Endothelial cell of umbilical vein (primary cell): ENCODE measurements around the gene ZBTB7A. TPM values are rescaled to one million over a fixed set of nuclear protein-coding genes. Genes with fewer than 3 reads are reported as not detected.

ENCODE experiments used
- BruUV-seq: library from RNA; stranded (reverse); fragments of 400-500 nt; replicated peaks from 2 replicates; lab custom pipeline; 2021; lab: Mats Ljungman, UMichigan
- CTCF ChIA-PET: fragments of 300-600, 350-600 bp; sonication (Branson Sonifier 250); formaldehyde crosslinking; loops from one replicate; lab custom pipeline; 2021; ENCODE audit warnings: antibody characterized with exemption, inconsistent platforms; lab: Charles Lee
- POLR2A ChIA-PET: fragments of 300-600, 350-600 bp; sonication (Branson Sonifier 250); formaldehyde crosslinking; loops from one replicate; lab custom pipeline; 2021; ENCODE audit warnings: antibody characterized with exemption, inconsistent platforms; lab: Charles Lee
- DNase-seq: peaks from one replicate; pipeline ENCODE4 v3.0.0-alpha.2; 2011; ENCODE audit warnings: low read depth, low spot score
- FAIRE-seq: peaks from 2 replicates; lab custom pipeline; 2011; peaks lifted over from hg19 to GRCh38; lab: Jason Lieb, UNC
- H2AFZ ChIP-seq: 2 replicates; pipeline ENCODE4 v1.6.0; 2012; ENCODE audit warnings: low read depth, low read length, control low read depth, inconsistent platforms
- H3K27ac ChIP-seq: 2 replicates; pipeline ENCODE4 v1.5.1; 2011; ENCODE audit warnings: low read depth, mild to moderate bottlenecking, control low read depth, low read length, moderate library complexity; ENCODE audit not compliant: insufficient read depth
- H3K27me3 ChIP-seq, 2 experiments: 2 replicates each; pipeline versions ENCODE4 v1.6.0 to v1.6.1; 2011; ENCODE audit warnings: low read length in 2 of 2, mixed read lengths in 1 of 2; ENCODE audit not compliant: control insufficient read depth in 2 of 2, insufficient read depth in 2 of 2
- H3K36me3 ChIP-seq, 2 experiments: 2 replicates in 1 of 2; 3 replicates in 1 of 2; pipeline ENCODE4 v1.5.1; 2011; ENCODE audit warnings: low read length in 2 of 2, mild to moderate bottlenecking in 1 of 2, moderate library complexity in 1 of 2; ENCODE audit not compliant: control insufficient read depth in 2 of 2, insufficient read depth in 2 of 2; ENCODE audit errors: extremely low read depth in 1 of 2
- H3K4me1 ChIP-seq: 3 replicates; pipeline ENCODE4 v1.5.1; 2011; ENCODE audit warnings: mild to moderate bottlenecking, low read length; ENCODE audit not compliant: control insufficient read depth, insufficient read depth; ENCODE audit errors: extremely low read depth
- H3K4me2 ChIP-seq: 2 replicates; pipeline ENCODE4 v1.6.1; 2011; ENCODE audit warnings: low read length, control low read depth, mixed read lengths; ENCODE audit not compliant: insufficient read depth
- H3K4me3 ChIP-seq, 3 experiments: fragments of 200-600 bp in 1 of 3; sonication (generic), shearing (Covaris generic) in 1 of 3; replicated peaks in 1 of 3; 2 replicates each; pipeline ENCODE4 v1.5.1; 2011 to 2016; ENCODE audit warnings: control low read depth in 3 of 3, low read length in 3 of 3, mild to moderate bottlenecking in 2 of 3, inconsistent platforms in 1 of 3, low read depth in 1 of 3, moderate library complexity in 1 of 3; ENCODE audit not compliant: insufficient read depth in 1 of 3
- H3K79me2 ChIP-seq: 2 replicates; pipeline ENCODE4 v1.6.0; 2012; ENCODE audit warnings: low read length, inconsistent platforms; ENCODE audit not compliant: control insufficient read depth, insufficient read depth
- H3K9ac ChIP-seq: replicated peaks from 2 replicates; pipeline ENCODE3; 2011; ENCODE audit warnings: low read length, control low read depth; ENCODE audit not compliant: insufficient read depth; ENCODE audit errors: extremely low read depth
- H3K9me1 ChIP-seq: replicated peaks from 3 replicates; pipeline ENCODE4 v1.6.0; 2011; ENCODE audit warnings: mild to moderate bottlenecking, low read length; ENCODE audit not compliant: control insufficient read depth, insufficient read depth; ENCODE audit errors: extremely low read depth
- H3K9me3 ChIP-seq: replicated peaks from 2 replicates; pipeline ENCODE4 v1.5.1; 2012; ENCODE audit warnings: low read length, inconsistent platforms; ENCODE audit not compliant: control insufficient read depth, insufficient read depth
- H4K20me1 ChIP-seq: replicated peaks from 2 replicates; pipeline ENCODE3; 2011; ENCODE audit warnings: mild to moderate bottlenecking, low read length; ENCODE audit not compliant: control insufficient read depth, insufficient read depth; ENCODE audit errors: extremely low read depth
- EZH2 ChIP-seq: IDR thresholded peaks from 2 replicates; pipeline ENCODE4 v1.6.1; 2012; ENCODE audit warnings: borderline replicate concordance, low read depth, mild to moderate bottlenecking, moderate library complexity, low read length, inconsistent platforms; ENCODE audit not compliant: severe bottlenecking
- FOS ChIP-seq: IDR thresholded peaks from 2 replicates; pipeline ENCODE4 v1.6.1; 2011; ENCODE audit warnings: mild to moderate bottlenecking, low read length, moderate library complexity, borderline replicate concordance; ENCODE audit not compliant: insufficient read depth
- GATA2 ChIP-seq: IDR thresholded peaks from 2 replicates; pipeline ENCODE4 v1.7.0; 2011; ENCODE audit warnings: low read depth, mild to moderate bottlenecking, moderate library complexity, mixed read lengths, low read length; ENCODE audit not compliant: insufficient read length, insufficient read depth
- JUN ChIP-seq: IDR thresholded peaks from 2 replicates; pipeline ENCODE4 v1.6.1; 2011; ENCODE audit warnings: borderline replicate concordance, low read depth; ENCODE audit not compliant: insufficient read length, insufficient read depth
- MYC ChIP-seq: IDR thresholded peaks from one replicate; pipeline ENCODE4 v1.6.1; 2011; ENCODE audit warnings: mild to moderate bottlenecking, low read depth, low read length
- POLR2A ChIP-seq: IDR thresholded peaks from 2 replicates; pipeline ENCODE4 v1.6.1; 2012; ENCODE audit warnings: low read depth, mild to moderate bottlenecking, control low read depth, low read length
- POLR2AphosphoS5 ChIP-seq: IDR thresholded peaks from 2 replicates; pipeline ENCODE4 v1.6.1; 2012; ENCODE audit warnings: low read depth, mild to moderate bottlenecking, control low read depth, low read length, moderate library complexity; ENCODE audit not compliant: insufficient read depth
- dilution Hi-C: fragments of 300-500 bp; cut with MboI; formaldehyde crosslinking; loops from one replicate; pipeline ENCODE4 v1.15.0; 2019; ENCODE audit warnings: low sequenced_read_pairs; ENCODE audit not compliant: extremely low pct_ligation_motif_present
- intact Hi-C: fragments of 100-400 bp; cut with micrococcal nuclease; formaldehyde crosslinking; loops from one replicate; pipeline ENCODE4 v1.10.0; 2022
- polyA plus RNA-seq, 4 experiments: library from polyadenylated mRNA; depleted of rRNA in 3 of 4; stranded (reverse) in 3 of 4; unstranded in 1 of 4; fragments of >200 nt; gene quantifications; 2 replicates each; pipeline versions ENCODE4 v1.2.1 to v1.2.3, GENCODE V29; 2011 to 2012; ENCODE audit warnings: missing spikeins in 1 of 4
- total RNA-seq: library from RNA; stranded (reverse); gene quantifications from 2 replicates; pipeline ENCODE4 v1.2.3, GENCODE V29; 2021
- TF ChIP-seq, protein P1 (sequence below): IDR thresholded peaks from 2 replicates; pipeline ENCODE4 v1.6.1; 2011; ENCODE audit not compliant: insufficient read depth, insufficient read length
- TF ChIP-seq, protein P2 (sequence below), 2 donors: IDR thresholded peaks; 1 replicate in 1 of 2; 2 replicates in 1 of 2; pipeline ENCODE4 v1.5.1; 2011; ENCODE audit warnings: low read length in 2 of 2, mild to moderate bottlenecking in 2 of 2, moderate library complexity in 2 of 2, control low read depth in 1 of 2, inconsistent platforms in 1 of 2, low read depth in 1 of 2; ENCODE audit not compliant: insufficient read depth in 1 of 2; ENCODE audit errors: extremely low read depth in 1 of 2

ZBTB7A gene
- total and polyA plus RNA-seq, 2 donors (not counting 3 experiments of a cell fraction or from before 2014, with no cell fraction given), result 8.2 to 29.0 TPM

DNA sequence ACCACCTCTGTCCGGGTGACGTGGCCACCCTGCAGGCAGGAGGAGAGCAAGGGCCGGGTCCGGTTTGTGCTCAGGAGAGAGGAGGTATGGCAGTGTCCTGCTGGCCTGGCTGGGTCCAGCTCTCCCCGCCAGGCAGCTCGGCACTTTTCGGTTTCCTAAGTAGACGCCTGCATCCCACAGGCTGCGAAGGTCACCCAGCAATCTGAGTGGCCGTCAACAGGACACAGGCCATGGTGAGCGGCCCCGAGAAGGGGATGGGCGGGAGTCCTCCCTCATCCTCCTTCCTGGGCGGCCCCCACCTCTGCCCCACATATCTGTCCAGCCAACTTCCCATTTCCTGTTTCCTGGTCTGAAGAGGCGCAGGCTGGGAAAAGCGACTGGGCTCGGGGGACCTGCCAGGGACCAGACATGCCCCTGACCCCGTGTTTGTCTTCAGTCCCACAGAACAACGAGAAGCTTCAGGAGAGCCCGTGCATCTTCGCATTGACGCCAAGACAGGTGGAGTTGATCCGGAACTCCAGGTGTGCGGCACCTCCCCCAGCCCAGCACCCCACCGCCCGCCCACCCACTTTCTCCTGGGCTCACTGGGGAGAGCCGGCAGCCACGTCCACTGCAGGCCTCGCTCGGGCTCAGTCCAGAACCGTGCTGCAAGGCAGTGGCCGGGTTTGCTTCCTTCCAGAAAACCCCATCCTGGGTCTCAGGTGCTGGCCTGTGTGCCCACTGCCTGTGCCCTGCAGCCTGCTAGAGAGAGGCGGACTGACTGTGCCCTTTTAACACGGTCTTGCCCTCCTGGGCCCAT lies 42.9 kb downstream of the ZBTB7A start:
- DNase-seq (no peak), FAIRE-seq (no peak)
- Histone ChIP-seq H3K9me1 (no peaks in the 10 kb centered on the region), H3K4me1 (peaks cover 2% of the 10 kb centered on the region), H3K36me3 (peaks cover 5 to 16% of the 10 kb centered on the region in 2 experiments), H3K27ac (no peak overlapping the region), H3K9me3 (no peaks in the 10 kb centered on the region), H2AFZ (no peak overlapping the region), H3K4me3 (no peak overlapping the region), H3K79me2 (peaks cover 10% of the 10 kb centered on the region), H3K9ac (no peak overlapping the region), H3K4me2 (no peak overlapping the region), H4K20me1 (no peaks in the 10 kb centered on the region), H3K27me3 (no peaks in the 10 kb centered on the region)
- no peak for TF ChIP-seq FOS
- TF ChIP-seq, protein P1, sequence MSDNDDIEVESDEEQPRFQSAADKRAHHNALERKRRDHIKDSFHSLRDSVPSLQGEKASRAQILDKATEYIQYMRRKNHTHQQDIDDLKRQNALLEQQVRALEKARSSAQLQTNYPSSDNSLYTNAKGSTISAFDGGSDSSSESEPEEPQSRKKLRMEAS, result no peak
- no peak for TF ChIP-seq MYC
- no peak for TF ChIP-seq POLR2AphosphoS5
- TF ChIP-seq POLR2A, result no peak
- no peak for TF ChIP-seq GATA2
- TF ChIP-seq JUN, result no peak
- TF ChIP-seq EZH2, result no peak
- TF ChIP-seq, protein P2, sequence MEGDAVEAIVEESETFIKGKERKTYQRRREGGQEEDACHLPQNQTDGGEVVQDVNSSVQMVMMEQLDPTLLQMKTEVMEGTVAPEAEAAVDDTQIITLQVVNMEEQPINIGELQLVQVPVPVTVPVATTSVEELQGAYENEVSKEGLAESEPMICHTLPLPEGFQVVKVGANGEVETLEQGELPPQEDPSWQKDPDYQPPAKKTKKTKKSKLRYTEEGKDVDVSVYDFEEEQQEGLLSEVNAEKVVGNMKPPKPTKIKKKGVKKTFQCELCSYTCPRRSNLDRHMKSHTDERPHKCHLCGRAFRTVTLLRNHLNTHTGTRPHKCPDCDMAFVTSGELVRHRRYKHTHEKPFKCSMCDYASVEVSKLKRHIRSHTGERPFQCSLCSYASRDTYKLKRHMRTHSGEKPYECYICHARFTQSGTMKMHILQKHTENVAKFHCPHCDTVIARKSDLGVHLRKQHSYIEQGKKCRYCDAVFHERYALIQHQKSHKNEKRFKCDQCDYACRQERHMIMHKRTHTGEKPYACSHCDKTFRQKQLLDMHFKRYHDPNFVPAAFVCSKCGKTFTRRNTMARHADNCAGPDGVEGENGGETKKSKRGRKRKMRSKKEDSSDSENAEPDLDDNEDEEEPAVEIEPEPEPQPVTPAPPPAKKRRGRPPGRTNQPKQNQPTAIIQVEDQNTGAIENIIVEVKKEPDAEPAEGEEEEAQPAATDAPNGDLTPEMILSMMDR (IDR thresholded peaks at IDR 0.05; ENCODE audit: extremely low read depth in 1 of 2, insufficient read depth in 1 of 2, low read depth in 1 of 2, low read length in 2 of 2), result no peak
- intact Hi-C loops, result no loop called here
- POLR2A ChIA-PET, result no interaction called here
- CTCF ChIA-PET, result interaction anchor here (1.5 kb wide), 1 partner anchor 10 kb away, joined by 3 read pairs; no protein-coding TSS in a partner anchor
- dilution Hi-C loops, result no loop called here
- no TSS peak for BruUV-seq
